GM23338 (cell line): ENCODE measurements around the gene DOCK4. TPM values are rescaled to one million over a fixed set of nuclear protein-coding genes. Genes with fewer than 3 reads are reported as not detected.

ENCODE experiments used
- ATAC-seq: fragments of 200-7000 bp; cut with Tn5 transposase; 3 replicates; pipeline ENCODE4 v1.9.1; 2020
- DNase-seq: peaks from one replicate; pipeline ENCODE4 v3.0.0-alpha.2; 2015; ENCODE audit warnings: low spot score
- H2AFZ ChIP-seq: fragments of 200-600 bp; sonication (generic); 2 replicates; pipeline ENCODE4 v1.8.0; 2016; ENCODE audit warnings: antibody characterized with exemption, mild to moderate bottlenecking, moderate library complexity
- H3F3A ChIP-seq: fragments of 200-600 bp; sonication (generic); replicated peaks from 2 replicates; pipeline ENCODE4 v1.8.0; 2017; ENCODE audit warnings: antibody characterized with exemption, mixed run types, low read depth
- H3K27ac ChIP-seq: fragments of 200-600 bp; sonication (generic); 2 replicates; pipeline ENCODE4 v1.6.1; 2016; ENCODE audit warnings: low read depth
- H3K27me3 ChIP-seq: fragments of 200-600 bp; sonication (generic); 2 replicates; pipeline ENCODE4 v1.8.0; 2016; ENCODE audit warnings: mild to moderate bottlenecking, mixed run types, moderate library complexity; ENCODE audit not compliant: insufficient read depth
- H3K36me3 ChIP-seq: fragments of 200-600 bp; sonication (generic); 2 replicates; pipeline ENCODE4 v1.8.0; 2016; ENCODE audit warnings: mild to moderate bottlenecking; ENCODE audit not compliant: insufficient read depth
- H3K4me1 ChIP-seq: fragments of 200-600 bp; sonication (generic); 2 replicates; pipeline ENCODE4 v1.8.0; 2016; ENCODE audit warnings: mild to moderate bottlenecking, moderate library complexity; ENCODE audit not compliant: insufficient read depth
- H3K4me2 ChIP-seq: fragments of 200-600 bp; sonication (generic); 2 replicates; pipeline ENCODE4 v1.7.1; 2017; ENCODE audit warnings: mixed run types
- H3K4me3 ChIP-seq: fragments of 200-600 bp; sonication (generic); 2 replicates; pipeline ENCODE4 v1.6.1; 2016; ENCODE audit warnings: mixed run types
- H3K79me2 ChIP-seq: fragments of 200-600 bp; sonication (generic); replicated peaks from 2 replicates; pipeline ENCODE4 v1.8.0; 2017; ENCODE audit warnings: mild to moderate bottlenecking; ENCODE audit not compliant: insufficient read depth
- H3K9me2 ChIP-seq: fragments of 200-600 bp; sonication (generic); 2 replicates; pipeline ENCODE4 v1.8.0; 2017; ENCODE audit not compliant: insufficient read depth
- H4K20me1 ChIP-seq: fragments of 200-600 bp; sonication (generic); replicated peaks from 2 replicates; pipeline ENCODE4 v1.8.0; 2017; ENCODE audit warnings: mild to moderate bottlenecking; ENCODE audit not compliant: insufficient read depth
- H3K27ac Mint-ChIP-seq: 2 replicates; pipeline ENCODE4 v1.8.0; 2020; ENCODE audit warnings: inconsistent platforms, mild to moderate bottlenecking, moderate library complexity, mixed read lengths
- H3K27me3 Mint-ChIP-seq: 3 replicates; pipeline ENCODE4 v1.8.0; 2022; ENCODE audit warnings: low read depth, mild to moderate bottlenecking, moderate library complexity, mixed read lengths, inconsistent platforms; ENCODE audit not compliant: insufficient read depth, poor library complexity
- H3K36me3 Mint-ChIP-seq: 3 replicates; pipeline ENCODE4 v1.8.0; 2021; ENCODE audit warnings: low read depth, mild to moderate bottlenecking, inconsistent platforms, moderate library complexity, mixed read lengths
- H3K4me1 Mint-ChIP-seq: 3 replicates; pipeline ENCODE4 v1.8.0; 2020; ENCODE audit warnings: mild to moderate bottlenecking, inconsistent platforms, mixed read lengths
- H3K4me3 Mint-ChIP-seq: 3 replicates; pipeline ENCODE4 v1.8.0; 2021; ENCODE audit warnings: moderate library complexity, mild to moderate bottlenecking, inconsistent platforms, mixed read lengths
- H3K9me3 Mint-ChIP-seq: 3 replicates; pipeline ENCODE4 v1.8.0; 2020; ENCODE audit warnings: moderate library complexity, mild to moderate bottlenecking, inconsistent platforms, mixed read lengths
- CREB1 ChIP-seq: fragments of 250-450 bp; sonication (Bioruptor Pico); IDR thresholded peaks from 2 replicates; pipeline ENCODE4 v1.5.0; 2020; ENCODE audit warnings: low read depth, mild to moderate bottlenecking, moderate library complexity
- CTCF ChIP-seq, 2 experiments: fragments of 200-600 bp in 1 of 2; sonication (generic) in 1 of 2; conservative IDR thresholded peaks; 2 replicates each; pipeline versions ENCODE4 v1.5.1 to v1.6.1; 2016 to 2017; ENCODE audit warnings: antibody characterized with exemption in 2 of 2, low read depth in 2 of 2, mild to moderate bottlenecking in 2 of 2, moderate library complexity in 1 of 2
- ETS1 ChIP-seq: IDR thresholded peaks from 2 replicates; pipeline ENCODE4 v1.6.1; 2016; ENCODE audit warnings: antibody characterized with exemption
- EZH2 ChIP-seq: fragments of 200-600 bp; sonication (generic); IDR thresholded peaks from one replicate; pipeline ENCODE4 v1.8.0; 2017; ENCODE audit warnings: antibody characterized with exemption, mild to moderate bottlenecking, low read depth; ENCODE audit not compliant: unreplicated experiment
- EZH2phosphoT487 ChIP-seq: fragments of 200-600 bp; sonication (generic); IDR thresholded peaks from one replicate; pipeline ENCODE4 v1.8.1; 2018; ENCODE audit warnings: antibody characterized with exemption; ENCODE audit not compliant: unreplicated experiment
- JUNB ChIP-seq: IDR thresholded peaks from one replicate; pipeline ENCODE4 v1.6.1; 2016; ENCODE audit warnings: antibody characterized with exemption; ENCODE audit not compliant: unreplicated experiment
- NANOG ChIP-seq: IDR thresholded peaks from 2 replicates; pipeline ENCODE4 v1.6.1; 2016; ENCODE audit warnings: antibody characterized with exemption, borderline replicate concordance
- POLR2AphosphoS5 ChIP-seq: IDR thresholded peaks from 2 replicates; pipeline ENCODE4 v1.6.1; 2016; ENCODE audit warnings: antibody characterized with exemption, low read depth
- REST ChIP-seq: IDR thresholded peaks from one replicate; pipeline ENCODE4 v1.6.1; 2018; ENCODE audit warnings: antibody characterized with exemption; ENCODE audit not compliant: unreplicated experiment
- STAT1 ChIP-seq: IDR thresholded peaks from one replicate; pipeline ENCODE4 v1.6.1; 2016; ENCODE audit warnings: antibody characterized with exemption; ENCODE audit not compliant: unreplicated experiment
- ZNF114 ChIP-seq: fragments of 250-450 bp; sonication (Bioruptor Pico); IDR thresholded peaks from 2 replicates; pipeline ENCODE4 v1.5.0; 2020; ENCODE audit warnings: mild to moderate bottlenecking, moderate library complexity
- ZNF331 ChIP-seq: fragments of 250-450 bp; sonication (Bioruptor Pico); IDR thresholded peaks from 2 replicates; pipeline ENCODE4 v1.5.0; 2020; ENCODE audit warnings: low read depth, mild to moderate bottlenecking, moderate library complexity
- ZNF462 ChIP-seq: fragments of 250-450 bp; sonication (Bioruptor Pico); IDR thresholded peaks from 2 replicates; pipeline ENCODE4 v1.5.0; 2020; ENCODE audit warnings: mild to moderate bottlenecking, moderate library complexity
- polyA plus RNA-seq: library from polyadenylated mRNA; unstranded; fragments of >200 nt; fragmentation: Nextera tagmentation; extraction: Ambion mirVana; gene quantifications from 2 replicates; pipeline ENCODE4 v1.2.1, GENCODE V29; 2016
- total RNA-seq: library from RNA; depleted of rRNA; stranded (reverse); fragments of >200 nt; shearing (Covaris generic); gene quantifications from 2 replicates; pipeline ENCODE4 v1.2.3, GENCODE V29; 2014

DOCK4 gene
- total and polyA plus RNA-seq, 2 experiments from 2014 or later: 6.3 to 33.8 TPM

GRCh38 chr7:111872450-111873325 lies 333.5 kb downstream of the DOCK4 start:
- no peak for DNase-seq
- Histone ChIP-seq H3K27ac (peak overlapping the region; percentile 12; the same call in 1 of the 2 replicates), H2AFZ (no peak overlapping the region), H3K9me2 (peaks cover 4% of the 10 kb centered on the region; the same call in 1 of the 2 replicates), H3K4me3 (no peak overlapping the region), H3K4me2 (peak overlapping the region; percentile 50), H3F3A (peaks cover 8% of the 10 kb centered on the region; the same call in 1 of the 2 replicates), H3K4me1 (peaks cover 36% of the 10 kb centered on the region), H3K36me3 (no peaks in the 10 kb centered on the region), H4K20me1 (no peaks in the 10 kb centered on the region), H3K27me3 (no peaks in the 10 kb centered on the region), H3K79me2 (no peaks in the 10 kb centered on the region)
- Mint-ChIP-seq H3K27me3 (peaks cover 2% of the 10 kb centered on the region), H3K4me3 (no peak overlapping the region; the same call in 2 of the 3 replicates), H3K9me3 (peaks cover 3% of the 10 kb centered on the region; the same call in 1 of the 3 replicates), H3K36me3 (peaks cover 36% of the 10 kb centered on the region), H3K27ac (peak overlapping the region; percentile 77), H3K4me1 (peaks cover 33% of the 10 kb centered on the region)
- ATAC-seq: peak; percentile 29; the same call in 2 of the 3 replicates
- no peak for TF ChIP-seq ZNF462 (CRISPR knock-in tag)
- TF ChIP-seq ZNF114 (CRISPR knock-in tag): no peak
- TF ChIP-seq EZH2: no peak
- TF ChIP-seq CREB1 (CRISPR knock-in tag): no peak
- TF ChIP-seq EZH2phosphoT487: no peak
- no peak for TF ChIP-seq POLR2AphosphoS5
- no peak for TF ChIP-seq NANOG
- TF ChIP-seq ZNF331 (CRISPR knock-in tag): no peak
- TF ChIP-seq STAT1: no peak
- no peak for TF ChIP-seq JUNB
- no peak for TF ChIP-seq CTCF (conservative IDR thresholded peaks at IDR 0.05; ENCODE audit: low read depth in 2 of 2)
- no peak for TF ChIP-seq REST
- no peak for TF ChIP-seq ETS1
